ENCODE data around the gene C1QTNF12.
A peak's percentile ranks its signal among the peaks of the same experiment; 100 is the strongest.

Gene C1QTNF12

DNA sequence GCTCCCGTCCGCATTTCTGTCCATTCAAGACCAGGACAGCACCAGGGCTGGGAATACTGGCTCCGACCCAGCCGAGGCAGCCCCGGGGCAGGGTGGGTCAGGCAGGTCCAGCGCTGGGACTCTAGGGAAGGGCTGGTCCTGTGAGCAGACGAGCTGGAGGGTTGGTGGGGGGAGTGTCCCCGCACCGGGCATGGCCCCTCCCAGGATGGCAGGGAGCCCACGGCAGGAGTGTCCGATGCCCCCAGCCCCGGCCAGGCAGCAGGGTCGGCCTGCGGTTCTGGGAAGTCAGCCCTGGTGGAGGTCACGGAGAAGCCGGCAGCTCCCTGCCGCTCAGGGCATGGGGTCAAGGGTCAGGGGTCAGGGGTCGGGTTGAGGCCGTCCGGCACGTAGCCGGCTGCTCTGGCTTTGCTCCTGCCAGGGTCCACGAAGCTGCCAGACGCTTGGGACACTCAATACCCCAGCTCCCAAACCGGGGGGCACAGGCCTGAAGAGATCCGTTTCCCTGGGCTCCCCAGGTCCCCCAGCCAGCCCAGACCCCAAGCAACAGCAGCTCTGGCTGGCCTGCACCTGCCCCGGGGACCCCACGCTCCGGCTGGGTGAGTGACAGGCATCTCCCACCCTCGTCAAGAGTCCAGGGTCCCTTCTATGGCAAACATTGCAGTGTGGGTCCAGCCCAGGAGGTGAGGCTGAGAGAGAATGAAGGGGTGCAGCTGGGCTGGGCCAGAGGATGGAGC lies 6.7 kb downstream of the C1QTNF12 start:
- no peak for DNase-seq

DNA sequence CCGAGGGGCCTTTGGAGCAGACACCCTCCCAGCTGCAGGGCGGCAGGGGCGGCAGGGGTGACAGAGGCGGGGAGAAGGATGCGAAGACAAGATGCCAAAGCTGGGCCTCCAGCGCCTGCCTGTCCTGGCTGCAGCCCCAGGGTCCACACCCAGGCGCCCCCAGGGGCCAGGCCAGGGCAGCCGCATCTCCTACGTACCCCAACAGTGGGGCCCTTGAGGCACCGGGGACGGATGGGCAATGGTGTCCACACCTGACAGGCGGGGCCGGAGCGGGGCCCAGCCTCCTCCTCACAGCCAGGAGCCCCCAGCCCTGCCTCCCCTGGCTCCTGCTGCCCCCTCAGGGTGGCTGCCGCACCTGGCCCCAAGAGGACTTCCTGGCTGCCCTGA lies 7.3 kb downstream of the C1QTNF12 start:
- no peak for DNase-seq

DNA sequence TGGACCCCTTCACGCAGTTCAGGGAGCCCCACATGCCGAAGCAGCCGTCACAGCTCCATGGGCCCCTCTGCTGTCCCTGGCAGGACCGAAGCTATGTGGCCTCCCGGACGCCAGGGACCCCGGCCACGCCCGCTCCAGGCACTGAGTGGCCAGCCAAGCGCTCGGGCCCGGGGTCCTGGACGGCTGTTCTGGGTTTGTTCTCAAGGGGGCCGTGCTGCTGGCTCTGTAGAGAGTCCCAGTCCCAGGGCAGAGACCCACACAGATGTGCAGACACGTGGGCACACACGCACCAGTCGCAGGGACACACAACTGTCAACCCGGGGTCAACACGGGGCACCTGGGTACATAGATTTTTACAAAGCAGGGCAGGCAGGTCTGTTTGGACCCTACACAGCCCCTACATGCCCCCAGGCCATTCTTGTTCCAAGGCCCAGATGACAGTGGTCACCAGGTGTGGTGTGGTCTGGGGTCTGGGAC lies 7.8 kb downstream of the C1QTNF12 start:
- DNase-seq, result no peak

DNA sequence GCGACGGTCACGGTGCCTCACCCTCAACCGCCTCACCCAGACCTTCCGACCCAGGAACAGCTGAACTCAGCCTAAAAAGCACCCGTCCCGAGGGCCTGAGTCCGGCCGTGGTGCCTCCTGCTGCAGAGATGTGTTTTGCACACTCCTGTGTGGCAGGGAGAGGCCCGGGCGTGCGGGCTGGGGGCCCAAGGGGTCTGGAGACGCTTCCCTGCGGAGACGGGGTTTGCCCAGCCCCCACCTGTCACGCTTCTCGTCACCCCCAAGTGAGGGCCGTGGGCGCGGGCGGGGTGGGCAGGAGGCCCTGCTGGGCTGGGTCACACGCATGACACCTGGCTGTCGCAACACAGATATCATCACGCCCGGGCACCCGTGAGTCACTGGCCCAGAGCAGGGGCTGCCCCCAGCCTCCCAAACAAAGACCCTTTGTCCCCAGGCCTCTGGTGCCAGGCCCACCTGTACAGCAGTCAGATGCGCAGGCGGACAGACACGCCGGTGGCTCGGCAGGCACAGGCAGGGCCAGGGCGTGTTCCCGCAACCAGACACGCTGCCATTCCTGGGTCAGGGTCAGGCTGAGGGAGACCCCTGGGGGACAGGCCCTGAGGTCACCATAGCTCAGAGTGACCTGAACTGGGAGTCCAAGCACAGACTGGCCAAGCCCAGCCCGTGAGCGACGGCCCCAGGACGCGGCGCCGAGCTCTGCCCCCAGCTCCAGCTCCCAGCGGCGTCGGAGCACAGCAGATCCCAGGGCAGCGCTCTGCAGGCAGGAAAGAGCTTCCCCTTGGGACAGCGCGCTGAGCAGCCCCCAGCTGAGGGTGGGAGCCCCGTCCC lies 8.4 kb downstream of the C1QTNF12 start:
- no peak for DNase-seq

DNA sequence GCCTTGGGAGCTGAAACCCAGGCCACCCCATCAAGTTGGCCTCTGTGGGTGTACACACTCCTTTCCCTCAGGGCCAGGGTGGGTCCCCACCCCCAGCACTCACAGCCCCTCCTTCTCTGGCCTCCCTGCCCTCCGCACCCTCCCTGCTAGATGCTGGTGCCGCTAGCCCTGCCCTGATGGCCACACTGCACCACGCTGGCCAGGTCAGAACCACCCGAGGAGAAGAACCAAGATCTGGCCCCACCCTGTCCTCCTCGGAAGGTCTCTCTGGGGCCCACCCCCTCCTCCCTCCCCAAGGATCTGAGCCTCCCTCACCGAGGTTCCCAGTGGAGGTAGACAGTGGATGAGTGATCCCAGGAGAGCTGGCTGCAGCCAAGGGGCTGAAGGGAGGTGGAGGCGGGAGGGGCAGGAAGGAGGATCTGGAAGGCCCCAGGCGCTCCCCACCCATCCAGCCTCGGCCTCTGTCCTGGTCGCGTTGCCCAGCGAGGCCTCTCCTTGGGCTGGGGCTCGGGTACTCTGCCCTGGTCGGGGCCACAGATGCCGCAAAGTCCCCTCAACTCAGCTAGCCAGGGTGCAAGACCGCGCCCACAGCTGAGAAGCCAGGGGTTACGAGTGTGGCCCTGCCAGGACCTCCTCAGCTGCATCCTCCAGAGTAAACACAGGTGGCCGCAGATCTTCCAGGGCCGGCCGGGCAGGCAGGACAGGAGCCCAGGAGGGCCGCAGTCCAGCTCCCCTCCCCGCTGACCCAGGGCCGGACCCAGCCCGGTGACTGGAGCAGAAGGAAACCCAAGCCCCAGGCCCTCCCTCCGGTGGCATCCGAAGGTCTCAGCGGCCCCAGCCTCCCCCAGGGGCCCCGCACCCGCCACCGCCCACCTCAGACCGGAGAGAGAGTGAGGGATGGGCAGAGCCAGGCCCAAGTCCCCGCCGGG lies 9.3 kb downstream of the C1QTNF12 start:
- DNase-seq, result no peak

DNA sequence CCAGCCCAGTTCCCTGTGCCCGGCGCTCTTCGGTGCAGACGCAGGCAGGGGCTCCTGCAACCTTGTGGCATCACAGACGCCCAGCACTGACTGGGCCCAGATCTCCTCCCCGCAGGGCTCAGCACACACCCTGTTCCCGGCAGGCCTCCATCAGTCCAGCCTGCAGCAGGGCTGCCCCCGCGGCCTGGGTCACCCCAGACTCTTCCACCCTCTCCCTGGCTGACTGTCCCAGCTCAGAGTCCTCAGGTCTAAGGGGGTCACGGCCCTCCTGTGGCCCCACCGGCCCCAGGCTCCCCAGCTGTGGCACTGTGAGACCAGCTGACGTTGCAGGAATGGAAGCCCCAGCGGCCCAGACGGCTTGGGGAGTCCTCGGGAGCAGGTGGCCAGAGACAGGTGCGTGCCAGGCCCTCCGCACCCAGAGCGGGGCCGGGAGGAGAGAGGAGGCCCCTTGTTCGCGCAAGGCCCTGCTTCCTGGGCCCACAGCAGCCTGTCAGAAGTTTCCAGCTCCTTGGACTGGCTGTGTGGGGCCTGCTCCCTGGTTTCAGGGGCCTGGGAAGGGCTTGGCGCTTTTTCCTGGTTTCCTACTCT lies 10.3 kb downstream of the C1QTNF12 start:
- no peak for DNase-seq

DNA sequence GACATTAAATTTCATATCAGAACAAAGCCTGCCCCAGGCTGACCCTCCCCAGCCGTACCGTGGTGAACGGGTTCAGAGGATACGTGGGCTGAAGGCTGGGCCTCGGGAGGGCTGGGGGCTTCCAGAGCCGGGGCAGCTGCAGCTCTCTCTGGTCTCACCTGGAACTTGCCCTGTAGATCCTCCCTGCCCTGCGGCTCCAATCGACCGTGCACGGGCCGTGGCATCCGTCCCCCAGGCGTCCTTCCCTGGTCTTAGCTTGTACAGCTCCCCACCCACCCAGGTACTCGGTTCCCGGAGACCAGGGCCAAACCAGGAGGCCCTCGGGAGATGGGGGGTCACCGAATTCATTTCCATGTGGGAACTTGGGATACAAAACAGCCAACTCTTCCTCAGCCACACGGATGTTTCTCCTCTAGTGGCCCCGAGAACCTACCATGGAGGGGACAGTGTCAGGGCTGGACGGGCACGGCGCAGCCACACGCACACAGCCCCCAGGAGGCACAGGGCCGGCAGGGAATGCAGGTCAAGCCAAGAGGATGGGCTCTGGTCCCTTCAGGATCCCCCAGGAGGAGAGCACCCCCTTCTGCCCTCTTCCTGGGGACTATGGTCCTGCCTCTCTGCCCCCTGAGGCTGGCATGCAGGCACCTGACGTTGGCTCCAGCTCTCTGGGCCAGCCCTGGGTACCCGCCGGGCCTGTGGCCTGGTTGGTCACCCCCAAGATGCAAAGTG lies 11.3 kb downstream of the C1QTNF12 start:
- DNase-seq, result no peak

DNA sequence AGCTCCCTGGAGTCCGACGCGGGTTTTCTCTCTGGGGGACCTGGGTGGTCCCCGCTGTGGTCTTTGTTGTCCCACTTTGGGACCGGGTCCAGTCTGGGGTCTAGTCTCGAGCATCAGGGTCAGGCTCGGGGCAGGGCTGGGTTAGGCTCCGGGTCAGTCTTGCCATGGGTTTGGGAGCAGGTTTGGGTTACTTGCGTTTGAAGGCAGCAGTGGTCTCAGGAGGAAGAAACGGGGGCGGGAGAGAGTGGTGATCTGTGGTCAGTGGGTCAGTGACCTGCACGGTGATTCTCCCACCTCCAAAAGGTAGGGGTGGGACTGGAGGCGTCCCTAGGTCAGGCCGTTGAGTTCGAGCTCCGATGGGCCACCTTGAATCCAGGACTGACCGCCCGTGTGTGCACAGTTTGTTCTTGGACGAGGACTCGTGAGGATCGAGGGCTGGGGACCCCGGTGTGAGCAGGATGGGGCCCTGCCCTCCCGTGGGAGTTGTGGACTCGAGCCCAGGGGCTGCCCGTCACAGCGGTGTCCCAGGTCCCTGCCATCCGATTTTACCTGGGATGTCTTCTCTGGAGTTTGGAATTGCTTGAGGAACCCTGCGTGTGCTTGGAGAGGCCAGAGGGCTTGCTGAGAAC lies 12.2 kb downstream of the C1QTNF12 start:
- no peak for DNase-seq

DNA sequence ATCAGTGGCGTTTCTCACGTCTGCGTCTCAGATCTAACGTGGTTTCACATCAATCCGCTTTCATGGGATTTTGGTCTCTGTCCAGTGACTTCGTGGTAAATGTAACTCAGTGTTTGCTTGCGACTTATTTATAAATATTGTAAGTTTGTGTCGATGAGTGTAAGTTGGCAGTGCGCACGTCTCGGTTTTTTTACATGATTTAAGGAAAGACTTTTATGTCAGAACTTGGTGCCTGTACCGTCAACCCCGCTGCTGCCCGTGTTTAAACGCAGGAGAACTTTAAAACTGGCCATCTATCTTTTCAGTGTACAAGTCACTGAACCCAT lies 13.0 kb downstream of the C1QTNF12 start:
- DNase-seq, result no peak

DNA sequence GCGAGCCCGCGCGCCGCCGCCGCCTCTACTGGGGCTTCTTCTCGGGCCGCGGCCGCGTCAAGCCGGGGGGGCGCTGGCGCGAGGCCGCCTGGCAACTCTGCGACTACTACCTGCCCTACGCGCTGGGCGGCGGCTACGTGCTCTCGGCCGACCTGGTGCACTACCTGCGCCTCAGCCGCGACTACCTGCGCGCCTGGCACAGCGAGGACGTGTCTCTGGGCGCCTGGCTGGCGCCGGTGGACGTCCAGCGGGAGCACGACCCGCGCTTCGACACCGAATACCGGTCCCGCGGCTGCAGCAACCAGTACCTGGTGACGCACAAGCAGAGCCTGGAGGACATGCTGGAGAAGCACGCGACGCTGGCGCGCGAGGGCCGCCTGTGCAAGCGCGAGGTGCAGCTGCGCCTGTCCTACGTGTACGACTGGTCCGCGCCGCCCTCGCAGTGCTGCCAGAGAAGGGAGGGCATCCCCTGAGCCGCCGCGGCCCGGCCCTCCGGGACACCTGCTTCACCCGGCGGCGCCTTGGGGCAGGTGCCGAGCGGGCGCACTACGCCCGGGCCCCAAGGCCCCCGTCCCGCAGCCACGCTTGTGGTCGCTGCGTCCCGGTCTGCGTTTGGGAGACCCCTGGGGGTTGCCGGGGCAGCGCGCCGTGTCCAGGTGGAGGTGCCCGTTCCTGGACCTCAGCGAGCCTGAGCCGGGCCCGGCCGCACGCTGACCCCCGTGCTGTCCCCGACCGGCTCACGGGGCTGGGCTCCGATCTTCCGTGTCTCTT lies 13.5 kb downstream of the C1QTNF12 start:
- DNase-seq, result no peak

DNA sequence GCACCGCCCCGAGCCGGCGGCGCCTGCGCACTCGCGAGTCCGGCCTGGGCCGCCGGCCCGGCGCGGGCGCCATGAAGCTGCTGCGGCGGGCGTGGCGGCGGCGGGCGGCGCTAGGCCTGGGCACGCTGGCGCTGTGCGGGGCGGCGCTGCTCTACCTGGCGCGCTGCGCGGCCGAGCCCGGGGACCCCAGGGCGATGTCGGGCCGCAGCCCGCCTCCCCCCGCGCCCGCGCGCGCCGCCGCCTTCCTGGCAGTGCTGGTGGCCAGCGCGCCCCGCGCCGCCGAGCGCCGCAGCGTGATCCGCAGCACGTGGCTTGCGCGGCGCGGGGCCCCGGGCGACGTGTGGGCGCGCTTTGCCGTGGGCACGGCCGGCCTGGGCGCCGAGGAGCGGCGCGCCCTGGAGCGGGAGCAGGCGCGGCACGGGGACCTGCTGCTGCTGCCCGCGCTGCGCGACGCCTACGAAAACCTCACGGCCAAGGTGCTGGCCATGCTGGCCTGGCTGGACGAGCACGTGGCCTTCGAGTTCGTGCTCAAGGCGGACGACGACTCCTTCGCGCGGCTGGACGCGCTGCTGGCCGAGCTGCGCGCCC lies 14.2 kb downstream of the C1QTNF12 start, which contains the start of gene B3GALT6:
B3GALT6 (plus strand) TSS at position 30 of the 588 bp plus-strand sequence; CDS start at position 72, 42 bp downstream.
- DNase-seq, result no peak

DNA sequence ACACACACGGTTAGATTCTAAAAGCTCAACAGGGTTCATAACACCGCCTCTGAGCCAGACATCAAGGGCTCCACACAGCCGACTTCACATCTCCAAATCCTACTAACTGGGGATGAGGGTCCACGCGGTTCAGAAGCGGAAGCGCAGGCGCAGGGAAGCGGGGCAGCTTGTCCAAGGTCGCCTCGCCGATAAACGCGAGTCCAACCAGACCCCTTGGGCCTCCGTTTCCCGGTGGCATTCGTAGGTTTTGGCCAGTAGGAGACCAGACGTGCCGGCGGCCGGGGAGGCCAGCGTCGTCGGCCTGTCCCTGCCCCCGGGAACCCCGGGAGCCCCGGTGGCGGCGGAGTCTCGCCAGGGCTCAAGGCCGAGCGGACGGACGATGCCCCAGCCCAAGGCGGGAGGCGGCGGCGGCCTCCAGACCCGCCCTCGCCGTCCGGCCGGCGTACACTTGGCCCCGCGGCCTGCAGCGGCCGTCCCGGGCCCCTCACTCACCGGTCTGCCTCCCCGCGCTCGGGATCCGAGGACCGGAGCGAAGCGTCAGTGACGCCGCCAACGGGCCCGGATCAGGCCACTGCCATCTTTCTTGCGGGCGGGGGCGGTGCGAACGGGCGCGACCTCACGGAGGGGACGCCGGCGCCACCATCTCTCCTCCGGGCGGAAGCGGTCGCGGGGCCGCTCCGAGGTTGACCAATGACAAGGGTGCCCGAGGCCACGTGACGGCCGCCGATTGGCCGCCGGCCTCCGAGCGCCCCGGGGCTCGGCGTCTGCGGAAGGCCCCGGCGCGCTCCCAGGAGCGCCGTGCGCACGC lies 14.9 kb downstream of the C1QTNF12 start, which contains the start of gene SDF4:
SDF4 (minus strand) TSS at position 602 of the 808 bp plus-strand sequence. CDS start 3,229 bp downstream, outside the sequence.
- peak; percentile 96 for DNase-seq

DNA sequence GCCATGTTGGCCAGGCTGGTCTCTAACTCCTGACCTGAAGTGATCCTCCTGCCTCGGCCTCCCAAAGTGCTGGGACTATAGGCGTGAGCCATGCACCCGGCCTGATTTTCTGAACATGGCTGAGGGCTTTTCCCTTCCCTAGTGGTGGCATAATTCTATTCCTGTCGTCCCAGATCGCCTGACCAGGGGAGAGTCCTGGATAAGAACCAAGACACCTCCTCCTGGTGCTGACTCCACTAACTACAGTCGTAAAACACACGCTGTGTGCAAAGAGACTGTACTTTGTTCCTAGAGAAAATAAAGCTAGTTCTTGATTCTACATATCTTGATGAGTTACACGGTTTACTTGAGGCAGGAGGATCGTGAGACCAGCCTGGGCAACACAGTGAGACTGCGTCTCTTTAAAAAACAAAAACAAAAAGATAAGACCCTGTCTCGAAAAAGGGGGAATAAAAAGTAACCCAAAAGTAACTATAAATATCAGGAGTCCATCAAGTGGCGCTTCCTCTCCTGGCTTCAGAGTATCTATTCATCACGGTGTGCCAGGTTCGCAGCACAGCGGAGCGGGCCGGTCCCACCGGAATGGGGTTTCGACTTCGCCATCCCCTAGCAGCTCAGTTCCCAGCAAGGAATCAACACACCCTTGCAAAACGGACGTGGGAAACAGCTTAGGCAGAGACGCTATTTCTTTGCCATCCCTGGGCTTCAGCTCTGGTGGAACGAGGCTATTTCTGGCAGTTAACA lies 15.7 kb downstream of the C1QTNF12 start:
- peak; percentile 33 for DNase-seq

DNA sequence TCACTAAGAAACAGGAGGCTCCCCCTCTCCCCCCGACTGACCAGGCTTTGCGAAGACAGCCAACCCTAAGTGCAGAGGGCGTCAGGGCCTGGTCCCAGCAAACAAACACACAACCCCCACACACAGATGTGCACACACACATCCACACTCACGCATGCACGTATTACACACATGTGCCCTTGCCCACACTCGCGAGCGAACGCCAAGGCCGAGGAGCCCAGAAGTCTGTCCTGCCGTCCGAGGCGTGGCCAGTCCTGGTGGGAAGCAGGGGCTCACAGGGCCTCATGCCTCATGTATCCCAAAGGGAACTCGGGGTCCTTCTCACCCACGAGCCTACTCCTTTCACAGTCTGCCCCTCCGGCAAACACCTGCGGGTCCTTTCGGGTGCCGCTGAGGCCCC lies 16.8 kb downstream of the C1QTNF12 start:
- DNase-seq, result no peak

DNA sequence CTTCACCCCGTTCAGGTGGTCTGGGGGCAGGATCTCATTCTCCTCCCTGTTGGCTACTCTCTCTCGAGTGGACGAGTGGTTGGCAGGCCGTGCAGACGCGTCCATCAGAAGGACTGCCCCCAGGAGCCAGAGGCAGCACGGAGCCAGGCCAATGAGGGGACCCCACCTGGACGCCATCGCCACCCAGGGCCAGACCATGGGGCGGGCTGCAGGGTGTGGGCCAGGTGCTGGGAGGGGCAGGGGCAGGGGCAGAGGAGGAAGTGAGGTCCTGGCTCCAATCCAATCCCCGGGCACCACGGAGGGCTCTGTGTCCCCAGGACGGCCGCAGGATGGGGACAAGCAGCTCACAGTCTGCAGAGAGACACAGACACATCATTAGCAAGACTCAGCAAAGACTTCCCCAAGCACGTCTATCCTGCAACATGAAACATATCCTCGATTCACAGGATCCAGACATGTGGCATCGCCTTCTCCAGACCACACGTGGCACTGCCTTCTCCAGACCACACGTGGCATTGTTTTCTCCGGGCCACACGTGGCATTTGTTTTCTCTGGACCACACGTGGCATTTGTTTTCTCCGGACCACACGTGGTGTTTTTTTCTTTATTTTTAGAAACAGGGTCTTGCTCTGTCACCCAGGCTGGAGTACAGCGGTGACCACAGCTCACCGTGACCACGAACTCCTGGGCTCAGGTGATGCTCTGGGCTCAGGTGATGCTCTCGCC lies 17.8 kb downstream of the C1QTNF12 start:
- no peak for DNase-seq

DNA sequence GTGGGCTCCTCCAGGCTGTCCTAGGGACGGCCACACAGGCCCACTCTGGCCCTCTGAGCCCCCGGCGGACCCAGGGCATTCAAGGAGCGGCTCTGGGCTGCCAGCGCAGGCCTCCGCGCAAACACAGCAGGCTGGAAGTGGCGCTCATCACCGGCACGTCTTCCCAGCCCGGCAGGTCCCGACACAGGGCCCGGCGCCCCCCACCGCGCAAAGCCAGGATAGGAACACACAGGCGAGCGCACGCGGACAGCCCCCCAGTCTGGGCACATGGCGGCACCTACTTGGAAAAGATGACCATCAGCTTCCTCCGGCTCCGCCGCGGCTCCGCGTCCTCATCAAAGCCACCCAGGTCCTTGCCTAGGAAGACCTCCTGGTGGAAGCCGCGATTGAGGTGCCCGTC lies 18.3 kb downstream of the C1QTNF12 start:
- no peak for DNase-seq

DNA sequence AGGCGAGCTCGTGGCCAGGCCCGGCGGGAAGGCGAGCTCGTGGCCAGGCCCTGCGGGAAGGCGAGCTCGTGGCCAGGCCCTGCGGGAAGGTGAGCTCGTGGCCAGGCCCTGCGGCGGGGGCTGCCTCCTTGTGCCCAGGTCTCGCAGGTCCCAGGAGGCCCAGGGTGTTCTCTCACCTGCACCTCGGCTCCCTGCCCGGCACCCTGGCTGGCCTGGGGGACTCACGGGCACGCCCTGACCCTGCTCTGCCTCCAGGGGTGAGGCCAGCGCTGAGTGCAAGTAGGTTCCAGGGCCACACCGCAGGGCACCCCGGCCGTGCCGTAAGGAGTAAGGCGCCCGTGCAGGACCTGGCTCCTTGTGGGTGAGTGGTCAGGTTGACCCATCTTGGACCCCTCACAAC lies 19.1 kb downstream of the C1QTNF12 start:
- no peak for DNase-seq
